Sigmoid colon (tissue), 7 donors: ENCODE results near the gene MIPEP. TPM values are rescaled to one million over a fixed set of nuclear protein-coding genes. Genes with fewer than 3 reads are reported as not detected.

Source experiments
- DNase-seq: peaks from one replicate; pipeline ENCODE4 v3.0.0-alpha.2; 2019
- H3K27ac ChIP-seq, 4 donors: fragments of 200-600 bp; sonication (generic); one replicate each; pipeline ENCODE4 v1.5.1; 2016 to 2019; ENCODE audit warnings: mild to moderate bottlenecking in 1 of 4
- H3K27me3 ChIP-seq, 3 donors: fragments of 200-600 bp; sonication (generic); one replicate each; pipeline ENCODE4 v1.5.1; 2019; ENCODE audit warnings: mild to moderate bottlenecking in 1 of 3
- H3K36me3 ChIP-seq, 4 donors: fragments of 200-600 bp; sonication (generic); one replicate each; pipeline ENCODE4 v1.5.1; 2016 to 2019
- H3K4me1 ChIP-seq, 4 donors: fragments of 200-600 bp; sonication (generic); one replicate each; pipeline ENCODE4 v1.5.1; 2017 to 2019
- H3K4me3 ChIP-seq, 4 donors: fragments of 200-600 bp; sonication (generic); one replicate each; pipeline ENCODE4 v1.5.1; 2017 to 2019; ENCODE audit warnings: mild to moderate bottlenecking in 2 of 4, moderate library complexity in 1 of 4
- H3K9me3 ChIP-seq, 4 donors: fragments of 200-600 bp in 3 of 4; sonication (generic) in 3 of 4; one replicate each; pipeline versions ENCODE4 v1.5.1 to v1.6.1; 2013 to 2019
- EP300 ChIP-seq, 4 donors: sonication (generic); formaldehyde crosslinking; IDR thresholded peaks; one replicate each; pipeline ENCODE4 v1.6.1; 2017; ENCODE audit warnings: antibody characterized with exemption in 4 of 4
- POLR2A ChIP-seq, 2 donors: fragments of 450-650 bp; IDR thresholded peaks; one replicate each; pipeline ENCODE4 v1.6.1; 2016; ENCODE audit warnings: antibody characterized with exemption in 2 of 2, mild to moderate bottlenecking in 2 of 2, moderate library complexity in 2 of 2
- POLR2AphosphoS5 ChIP-seq, 4 donors: sonication (generic); formaldehyde crosslinking; IDR thresholded peaks; one replicate each; pipeline ENCODE4 v1.6.1; 2017; ENCODE audit warnings: antibody characterized with exemption in 4 of 4
- WGBS, 2 donors: extraction: QIAGEN DNeasy Blood & Tissue Kit; methylation state at CpG; one replicate each; pipeline ENCODE4 v1.1.7; 2013; 5-methylcytosine and 5-hydroxymethylcytosine counted together
- intact Hi-C: fragments of 100-400 bp; cut with DNase I; formaldehyde crosslinking; loops from one replicate; pipeline ENCODE4 v1.15.1; 2023
- polyA plus RNA-seq, 3 donors: library from polyadenylated mRNA; stranded (reverse); fragments of 200-250 nt; gene quantifications; one replicate each; pipeline ENCODE4 v1.2.3, GENCODE V29; 2013
- total RNA-seq, 4 donors: library from RNA; depleted of rRNA; stranded (reverse); fragments of >200 nt; gene quantifications; one replicate each; pipeline ENCODE4 v1.1.0, GENCODE V29; 2016
- TF ChIP-seq, protein P1 (sequence below), 4 experiments: fragments of 450-650 bp in 3 of 4; fragments of 200-600 bp in 1 of 4; IDR thresholded peaks; one replicate each; pipeline ENCODE4 v1.5.1; 2016 to 2019; ENCODE audit warnings: antibody characterized with exemption in 4 of 4, mild to moderate bottlenecking in 3 of 4, moderate library complexity in 2 of 4
- donor health status: healthy with polysubstance abuse.
- donor health status: Bipolar disorder and iron deficiency.
- donor health status: healthy.

The MIPEP gene
- total and polyA plus RNA-seq, 7 donors = 10.7 to 20.5 (median 11.4) TPM

DNA sequence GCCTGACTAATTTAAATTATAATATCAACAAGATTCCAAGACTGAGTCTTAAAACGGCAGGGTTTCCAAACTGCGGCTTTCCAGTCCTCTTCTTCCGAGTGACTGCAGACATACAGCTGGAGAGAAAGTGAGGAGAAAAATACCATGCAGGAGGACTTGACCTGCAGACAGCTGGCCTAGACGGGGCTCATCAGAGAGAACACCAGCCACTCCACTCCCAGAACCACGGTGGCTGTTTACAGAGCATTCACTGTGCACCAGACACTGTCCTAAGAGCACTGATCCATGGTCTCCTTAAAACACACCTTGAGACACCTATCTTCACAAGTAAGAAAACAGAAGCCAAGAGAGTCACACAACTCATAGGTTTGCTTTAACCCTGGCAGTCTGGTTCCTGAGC lies 152.7 kb downstream of the MIPEP start:
- H3K27ac ChIP-seq = no peak overlapping the region

DNA sequence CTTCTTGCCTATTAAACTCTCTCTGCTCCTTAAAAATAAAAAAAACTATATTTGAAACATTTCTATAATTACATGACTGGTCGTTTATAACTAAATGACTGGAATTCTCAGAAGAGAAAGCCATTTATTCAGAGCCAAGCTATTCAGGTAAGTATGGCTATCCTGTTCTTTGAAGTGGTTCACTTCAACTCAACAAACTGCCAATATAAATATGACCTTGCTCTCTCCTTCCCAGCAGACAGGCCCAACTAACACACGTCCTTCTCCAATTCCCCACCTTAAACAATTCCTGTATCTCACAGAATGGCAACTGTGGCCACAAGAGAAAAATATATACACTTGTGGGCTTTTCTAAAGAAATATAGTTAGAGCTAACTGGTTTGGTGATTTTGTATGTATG lies 153.9 kb downstream of the MIPEP start:
- intact Hi-C loops = no loop called here
- TF ChIP-seq, protein P1, sequence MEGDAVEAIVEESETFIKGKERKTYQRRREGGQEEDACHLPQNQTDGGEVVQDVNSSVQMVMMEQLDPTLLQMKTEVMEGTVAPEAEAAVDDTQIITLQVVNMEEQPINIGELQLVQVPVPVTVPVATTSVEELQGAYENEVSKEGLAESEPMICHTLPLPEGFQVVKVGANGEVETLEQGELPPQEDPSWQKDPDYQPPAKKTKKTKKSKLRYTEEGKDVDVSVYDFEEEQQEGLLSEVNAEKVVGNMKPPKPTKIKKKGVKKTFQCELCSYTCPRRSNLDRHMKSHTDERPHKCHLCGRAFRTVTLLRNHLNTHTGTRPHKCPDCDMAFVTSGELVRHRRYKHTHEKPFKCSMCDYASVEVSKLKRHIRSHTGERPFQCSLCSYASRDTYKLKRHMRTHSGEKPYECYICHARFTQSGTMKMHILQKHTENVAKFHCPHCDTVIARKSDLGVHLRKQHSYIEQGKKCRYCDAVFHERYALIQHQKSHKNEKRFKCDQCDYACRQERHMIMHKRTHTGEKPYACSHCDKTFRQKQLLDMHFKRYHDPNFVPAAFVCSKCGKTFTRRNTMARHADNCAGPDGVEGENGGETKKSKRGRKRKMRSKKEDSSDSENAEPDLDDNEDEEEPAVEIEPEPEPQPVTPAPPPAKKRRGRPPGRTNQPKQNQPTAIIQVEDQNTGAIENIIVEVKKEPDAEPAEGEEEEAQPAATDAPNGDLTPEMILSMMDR (IDR thresholded peaks at IDR 0.05) = no peak
- no peak for TF ChIP-seq POLR2A (IDR thresholded peaks at IDR 0.05)
- no peak for TF ChIP-seq POLR2AphosphoS5 (IDR thresholded peaks at IDR 0.05)
- no peak for TF ChIP-seq EP300 (IDR thresholded peaks at IDR 0.05)
- no peaks in the 10 kb centered on the region for H3K27me3 ChIP-seq
- H3K36me3 ChIP-seq = no peaks in the 10 kb centered on the region
- H3K4me1 ChIP-seq = no peaks in the 10 kb centered on the region
- DNase-seq = no peak
- H3K27ac ChIP-seq = no peak overlapping the region
- no peaks in the 10 kb centered on the region for H3K9me3 ChIP-seq
- H3K4me3 ChIP-seq = no peak overlapping the region
- 79% methylated on average over 2 of the region's 2 CpGs for WGBS, 2 donors

More for the DNA sequence above, 152.7 kb downstream of the MIPEP start:
- Histone ChIP-seq H3K9me3 (no peaks in the 10 kb centered on the region), H3K27me3 (no peaks in the 10 kb centered on the region), H3K4me3 (no peak overlapping the region), H3K4me1 (no peaks in the 10 kb centered on the region), H3K36me3 (no peaks in the 10 kb centered on the region)
- 81 to 87% methylated on average over 5 of the region's 5 CpGs for WGBS, 2 donors
- intact Hi-C loops = no loop called here
- no peak for DNase-seq
- TF ChIP-seq, protein P1 (IDR thresholded peaks at IDR 0.05) = no peak
- TF ChIP-seq EP300 (IDR thresholded peaks at IDR 0.05) = no peak
- TF ChIP-seq POLR2AphosphoS5 (IDR thresholded peaks at IDR 0.05) = no peak
- no peak for TF ChIP-seq POLR2A (IDR thresholded peaks at IDR 0.05)

DNA sequence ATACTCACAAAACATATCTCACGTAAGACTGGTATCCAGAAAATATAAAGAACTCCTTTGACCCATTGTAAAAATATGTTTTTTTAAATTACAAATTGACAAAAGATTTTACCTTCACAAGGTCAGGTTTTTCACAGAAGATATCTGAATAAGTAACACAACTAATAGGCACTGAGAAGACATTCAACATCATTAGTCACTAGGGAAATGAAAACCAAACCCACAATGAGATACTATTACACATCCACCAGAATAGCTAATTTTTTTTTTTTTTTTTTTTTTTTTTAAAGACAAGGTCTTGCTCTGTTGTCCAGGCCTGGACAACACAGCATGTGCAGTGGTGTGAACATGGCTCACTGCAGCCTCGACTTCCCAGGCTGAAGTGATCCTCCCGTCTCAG lies 157.5 kb downstream of the MIPEP start:
- H3K36me3 ChIP-seq = peaks cover 0 to 18% (median 0%) of the 10 kb centered on the region in 4 donors
- no peaks in the 10 kb centered on the region for H3K4me1 ChIP-seq
- WGBS, 2 donors = 96 to 97% methylated on average over 3 of the region's 3 CpGs
- no peaks in the 10 kb centered on the region for H3K27me3 ChIP-seq
- no peak overlapping the region for H3K27ac ChIP-seq
- intact Hi-C loops = no loop called here
- H3K9me3 ChIP-seq = no peaks in the 10 kb centered on the region
- TF ChIP-seq, protein P1 (IDR thresholded peaks at IDR 0.05) = no peak
- no peak for DNase-seq
- no peak overlapping the region for H3K4me3 ChIP-seq

DNA sequence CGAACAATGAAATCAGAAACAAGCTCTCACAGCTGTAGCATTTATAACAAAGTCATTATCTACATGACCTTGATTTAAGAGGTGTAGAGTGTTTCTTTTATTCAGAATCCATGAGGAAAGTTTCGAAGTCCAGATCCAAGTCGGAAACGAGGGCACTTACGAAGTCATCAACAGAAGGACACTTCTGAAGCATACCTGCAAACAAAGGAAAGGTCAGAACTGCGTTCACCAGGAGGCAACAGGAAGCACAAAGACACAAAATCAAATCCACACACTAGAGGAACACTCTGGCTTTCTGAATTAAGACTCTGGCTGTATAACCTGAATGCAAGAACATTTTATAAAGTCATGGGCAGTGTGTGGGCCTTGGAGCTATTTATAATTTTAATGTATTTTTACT lies 158.9 kb downstream of the MIPEP start:
- intact Hi-C loops = no loop called here
- 85 to 86% methylated on average over 6 of the region's 6 CpGs for WGBS, 2 donors

DNA sequence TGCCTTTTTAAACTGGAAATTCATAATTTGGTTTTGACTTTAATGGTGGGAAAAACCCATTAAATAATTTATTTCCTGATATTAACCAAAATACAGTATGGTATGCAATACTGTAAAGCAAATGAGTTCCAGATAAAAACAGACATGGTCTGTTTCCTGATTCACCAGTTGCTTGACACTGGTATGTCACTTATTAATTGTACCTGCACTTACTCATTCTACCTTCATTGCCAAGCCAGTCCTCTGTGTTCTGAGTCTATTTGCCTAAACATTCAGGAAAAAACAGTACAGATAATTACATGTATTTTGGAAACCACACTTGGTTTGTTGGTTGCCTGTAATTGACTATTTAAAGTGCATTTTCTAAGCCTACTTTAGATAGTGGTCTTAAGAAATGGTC lies 159.7 kb downstream of the MIPEP start:
- TF ChIP-seq, protein P1 (IDR thresholded peaks at IDR 0.05) = no peak
- TF ChIP-seq POLR2A (IDR thresholded peaks at IDR 0.05) (no peak), EP300 (IDR thresholded peaks at IDR 0.05) (no peak), POLR2AphosphoS5 (IDR thresholded peaks at IDR 0.05) (no peak)
- Histone ChIP-seq H3K4me1 (no peaks in the 10 kb centered on the region), H3K27ac (no peak overlapping the region), H3K36me3 (peaks cover 0 to 18% (median 0%) of the 10 kb centered on the region in 4 donors), H3K4me3 (no peak overlapping the region), H3K9me3 (no peaks in the 10 kb centered on the region), H3K27me3 (no peaks in the 10 kb centered on the region)
- intact Hi-C loops = no loop called here
- no peak for DNase-seq

More for the DNA sequence above, 158.9 kb downstream of the MIPEP start:
- no peak for DNase-seq
- H3K36me3 ChIP-seq = peaks cover 0 to 18% (median 0%) of the 10 kb centered on the region in 4 donors
- no peaks in the 10 kb centered on the region for H3K9me3 ChIP-seq
- no peaks in the 10 kb centered on the region for H3K4me1 ChIP-seq
- TF ChIP-seq, protein P1 (IDR thresholded peaks at IDR 0.05) = no peak
- TF ChIP-seq POLR2AphosphoS5 (IDR thresholded peaks at IDR 0.05) = no peak
- TF ChIP-seq POLR2A (IDR thresholded peaks at IDR 0.05) = no peak
- no peak for TF ChIP-seq EP300 (IDR thresholded peaks at IDR 0.05)
- H3K27me3 ChIP-seq = no peaks in the 10 kb centered on the region
- H3K4me3 ChIP-seq = no peak overlapping the region
- H3K27ac ChIP-seq = no peak overlapping the region
